CD4-positive, alpha-beta T cell treated with Interferon alpha-2 for 1 hour (primary cell): ENCODE data around the gene WDR59.

Experiments used
- DNase-seq, 2 donors: peaks; one replicate each; pipeline ENCODE4 v3.0.0-alpha.2; 2020 to 2022

Gene WDR59

GRCh38 chr16:74902161-74902560 is 82.8 kb downstream of the WDR59 start:
- no peak for DNase-seq

- DNase-seq = no peak
Measured at GRCh38 chr16:74901606-74902005, 83.3 kb downstream of the WDR59 start.

- DNase-seq = no peak
Measured at GRCh38 chr16:74899816-74900215, 85.1 kb downstream of the WDR59 start.

- no peak for DNase-seq
Measured at GRCh38 chr16:74898659-74899058, 86.3 kb downstream of the WDR59 start.

- DNase-seq = no peak
Measured at GRCh38 chr16:74896389-74897370, 88.2 kb downstream of the WDR59 start.

- no peak for DNase-seq
Measured at GRCh38 chr16:74893541-74893940, 91.4 kb downstream of the WDR59 start.

GRCh38 chr16:74892574-74893461 is 92.1 kb downstream of the WDR59 start:
- no peak for DNase-seq

GRCh38 chr16:74888888-74889287 is 96.0 kb downstream of the WDR59 start:
- no peak for DNase-seq

GRCh38 chr16:74888232-74888862 is 96.6 kb downstream of the WDR59 start:
- peak in 1 of 2 donors; percentile 45 for DNase-seq

GRCh38 chr16:74887084-74887483 is 97.8 kb downstream of the WDR59 start:
- no peak for DNase-seq

- no peak for DNase-seq
Measured at GRCh38 chr16:74877706-74878105, 107.2 kb downstream of the WDR59 start.

GRCh38 chr16:74874912-74875546 is 109.9 kb downstream of the WDR59 start:
- DNase-seq = no peak

- DNase-seq = no peak
Measured at GRCh38 chr16:74874123-74874522, 110.8 kb downstream of the WDR59 start.

GRCh38 chr16:74872302-74872701 is 112.6 kb downstream of the WDR59 start:
- DNase-seq = no peak

- DNase-seq = no peak
Measured at GRCh38 chr16:74871608-74872007, 113.3 kb downstream of the WDR59 start.

- peak in 1 of 2 donors; percentile 67 for DNase-seq
Measured at GRCh38 chr16:74868501-74868900, 116.4 kb downstream of the WDR59 start.

- no peak for DNase-seq
Measured at GRCh38 chr16:74868035-74868434, 116.9 kb downstream of the WDR59 start.

GRCh38 chr16:74867281-74867849 is 117.6 kb downstream of the WDR59 start:
- DNase-seq = no peak

- DNase-seq = no peak
Measured at GRCh38 chr16:74865922-74866598, 118.9 kb downstream of the WDR59 start.

GRCh38 chr16:74862743-74863244 is 122.1 kb downstream of the WDR59 start:
- peak in 1 of 2 donors; percentile 65 for DNase-seq

GRCh38 chr16:74852500-74852875 is 132.4 kb downstream of the WDR59 start:
- DNase-seq = no peak
